ENCODE results near the gene PHTF1. TPM values are rescaled to one million over a fixed set of nuclear protein-coding genes. Genes with fewer than 3 reads are reported as not detected.
A peak's percentile ranks its signal among the peaks of the same experiment; 100 is the strongest.

Gene PHTF1
- total and polyA plus RNA-seq, 10 of the 15 experiments (the other 5 are each of a cell fraction or from before 2014, with no cell fraction given), result 7.8 to 37.6 (median 24.1) TPM

- ChIA-PET CTCF (no interaction called here), POLR2A (no interaction called here), RAD21 (ENCODE audit: unreplicated experiment) (no interaction called here), SMC1A (ENCODE audit: uncharacterized antibody, unreplicated experiment) (interaction anchor here (1.1 kb wide), 1 partner anchor 23 kb away, joined by 4 read pairs; no protein-coding TSS in a partner anchor)
- WGBS (ENCODE audit: insufficient coverage, insufficient replicate concordance, low lambda C conversion rate, missing lambda C conversion rate), result 98% methylated on average over 2 of the region's 2 CpGs
- Histone ChIP-seq H3K36me3 (ENCODE audit: control insufficient read depth in 2 of 2, insufficient read depth in 2 of 2, low read length in 1 of 2) (peaks cover 4 to 8% of the 10 kb centered on the region in 2 experiments), H3K4me2 (ENCODE audit: control insufficient read depth, insufficient read depth) (no peak overlapping the region), H2AFZ (ENCODE audit: control insufficient read depth, low read depth, low read length) (no peak overlapping the region), H3K4me1 (ENCODE audit: control insufficient read depth, insufficient read depth, low read length) (no peaks in the 10 kb centered on the region), H3K79me2 (ENCODE audit: control insufficient read depth, insufficient read depth, low read length) (no peaks in the 10 kb centered on the region; the same call in 1 of the 2 replicates), H3K4me3 (no peak overlapping the region), H3K9me3 (replicated peaks; ENCODE audit: control insufficient read depth, insufficient read depth, low read length) (no peaks in the 10 kb centered on the region), H3K27ac (ENCODE audit: control insufficient read depth, insufficient read depth) (no peak overlapping the region), H3K9ac (ENCODE audit: control insufficient read depth, insufficient read depth, low read length) (no peak overlapping the region), H4K20me1 (ENCODE audit: control insufficient read depth, insufficient read depth) (no peaks in the 10 kb centered on the region), H3K27me3 (replicated peaks in 1 of 2; ENCODE audit: control insufficient read depth in 2 of 2, insufficient read depth in 2 of 2, low read length in 1 of 2) (no peaks in the 10 kb centered on the region)
- DNase-seq (ENCODE audit: low read depth, low spot score) (no peak), FAIRE-seq (peak; percentile 38), ATAC-seq (no peak)
- intact Hi-C loops (cut with micrococcal nuclease; ENCODE audit: unreplicated experiment), result no loop called here
- BruUV-seq (replicated peaks), result no TSS peak
- in situ Hi-C loops (cut with MboI), result no loop called here
- TF ChIP-seq IRF5 (IDR thresholded peaks at IDR 0.05; ENCODE audit: borderline replicate concordance), result no peak
- no peak for TF ChIP-seq SUZ12 (IDR thresholded peaks at IDR 0.05; ENCODE audit: unreplicated experiment)
- no peak for TF ChIP-seq RELB (IDR thresholded peaks at IDR 0.05; ENCODE audit: low read depth)
- no peak for TF ChIP-seq WRNIP1 (IDR thresholded peaks at IDR 0.05; ENCODE audit: borderline replicate concordance, low read depth, low read length)
- no peak for TF ChIP-seq FOXK2 (IDR thresholded peaks at IDR 0.05)
Observed at GRCh38 chr1:113765306-113766230, 6.3 kb upstream of the PHTF1 start.
